Hematopoietic multipotent progenitor cell treated with erythropoietin and hydrocortisone succinate and interleukin-3 and kit ligand, for 6 days (in vitro differentiated cells): ENCODE results near the gene PCNX3.

Source experiments
- DNase-seq: peaks from one replicate; pipeline ENCODE4 v3.0.0-alpha.2; 2015

Gene PCNX3

DNA sequence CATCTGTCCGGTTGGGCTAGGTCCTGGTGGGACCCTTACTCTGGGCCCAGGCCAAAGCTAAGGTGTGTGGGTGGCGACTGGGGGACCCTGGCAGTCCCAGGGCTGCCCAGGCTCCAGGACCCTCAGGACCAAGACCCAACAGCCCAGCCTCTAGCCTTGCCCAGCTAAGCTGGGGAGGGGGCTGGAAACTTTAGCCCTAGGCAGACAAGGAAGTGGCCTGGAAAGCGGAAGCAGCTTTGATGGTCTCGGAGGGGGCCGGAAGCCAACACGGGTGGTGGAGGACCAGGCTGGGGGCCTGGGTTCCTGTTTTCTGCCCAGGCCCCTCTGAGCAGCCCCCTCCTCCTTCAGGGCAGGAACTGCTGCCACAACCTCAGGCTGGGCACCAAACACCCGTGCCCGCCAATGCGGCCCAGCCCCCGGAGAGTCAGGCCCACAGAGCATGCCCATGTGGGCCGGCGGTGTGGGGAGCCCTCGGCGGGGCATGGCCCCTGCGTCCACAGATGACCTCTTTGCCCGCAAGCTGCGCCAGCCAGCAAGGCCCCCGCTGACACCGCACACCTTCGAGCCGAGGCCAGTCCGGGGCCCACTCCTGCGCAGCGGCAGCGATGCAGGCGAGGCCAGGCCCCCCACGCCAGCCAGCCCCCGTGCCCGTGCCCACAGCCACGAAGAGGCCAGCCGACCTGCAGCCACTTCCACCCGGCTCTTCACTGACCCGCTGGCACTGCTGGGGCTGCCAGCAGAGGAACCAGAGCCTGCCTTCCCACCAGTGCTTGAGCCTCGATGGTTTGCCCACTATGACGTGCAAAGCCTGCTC is 25.1 kb downstream of the PCNX3 start:
- peak; percentile 79 for DNase-seq

DNA sequence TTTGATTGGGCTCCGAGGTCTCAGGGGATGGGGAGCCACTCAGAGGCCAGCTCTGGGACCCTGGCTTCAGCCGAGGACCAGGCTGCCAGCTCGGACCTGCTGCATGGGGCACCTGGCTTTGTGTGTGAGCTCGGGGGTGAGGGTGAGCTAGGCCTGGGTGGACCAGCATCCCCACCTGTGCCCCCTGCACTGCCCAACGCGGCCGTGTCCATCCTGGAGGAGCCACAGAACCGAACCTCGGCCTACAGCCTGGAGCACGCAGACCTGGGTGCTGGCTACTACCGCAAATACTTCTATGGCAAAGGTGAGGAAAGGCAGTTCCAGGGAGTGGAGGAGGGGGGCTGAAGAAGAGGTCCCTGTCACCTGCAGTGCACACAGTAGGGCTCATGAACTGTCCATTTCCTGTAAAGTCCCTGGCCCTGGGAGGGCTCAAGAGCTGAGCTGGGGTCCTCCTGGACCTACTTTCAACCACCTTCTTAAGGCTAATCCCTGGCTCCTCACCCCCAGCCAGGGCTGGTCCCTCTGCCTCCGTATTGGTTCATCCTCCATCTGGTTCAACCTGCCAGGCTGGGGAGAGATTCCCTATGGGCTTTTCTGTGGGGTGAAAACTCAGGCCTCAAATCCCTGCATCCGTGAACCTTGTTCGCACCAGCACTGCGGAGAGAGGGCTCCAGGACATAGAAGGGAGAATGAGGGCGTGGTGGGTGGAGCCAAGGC is 25.9 kb downstream of the PCNX3 start:
- peak; percentile 17 for DNase-seq

DNA sequence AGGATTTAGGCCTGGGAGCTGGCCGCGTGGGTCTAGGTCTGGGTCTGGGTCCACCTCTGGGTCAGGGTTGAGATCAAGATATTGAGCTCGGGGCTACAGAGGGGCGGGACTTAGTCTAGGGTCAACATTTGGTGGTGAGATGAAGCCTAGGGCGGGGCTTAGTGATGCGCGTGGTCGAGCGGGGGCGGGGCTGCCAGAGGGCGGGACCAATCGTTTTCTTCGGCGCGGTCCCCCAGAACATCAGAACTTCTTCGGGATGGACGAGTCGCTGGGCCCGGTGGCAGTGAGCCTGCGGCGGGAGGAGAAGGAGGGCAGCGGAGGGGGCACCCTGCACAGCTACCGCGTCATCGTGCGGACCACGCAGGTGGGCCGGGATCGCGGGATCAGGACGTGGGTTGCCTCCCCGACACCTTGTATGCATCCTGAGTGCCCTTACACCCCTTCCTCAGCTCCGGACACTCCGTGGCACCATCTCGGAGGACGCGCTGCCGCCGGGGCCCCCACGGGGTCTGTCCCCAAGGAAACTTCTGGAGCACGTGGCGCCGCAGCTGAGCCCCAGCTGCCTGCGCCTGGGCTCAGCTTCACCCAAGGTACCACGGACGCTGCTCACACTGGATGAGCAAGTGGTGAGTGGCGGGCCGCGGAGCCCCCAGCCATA is 26.6 kb downstream of the PCNX3 start:
- peak; percentile 47 for DNase-seq

DNA sequence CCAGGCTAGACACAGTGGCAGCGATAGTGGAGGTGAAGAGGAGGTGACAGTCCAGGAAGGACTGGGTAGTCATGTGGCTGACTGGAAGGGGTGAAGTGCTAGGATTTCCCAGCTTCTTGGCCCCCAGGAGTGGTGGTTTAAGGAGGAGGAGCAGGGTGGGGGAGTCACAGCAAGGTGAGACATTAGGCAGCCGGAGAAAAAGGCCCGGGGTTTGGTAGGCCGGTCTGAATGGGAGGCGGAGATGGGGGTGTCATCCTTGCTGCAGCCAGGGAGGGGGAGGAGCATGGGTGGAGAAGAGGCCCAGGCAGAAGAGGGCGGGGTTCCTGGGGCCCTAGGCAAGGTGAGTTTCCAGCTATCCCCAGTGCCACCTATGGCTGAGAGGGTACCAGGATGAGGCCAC is 28.4 kb downstream of the PCNX3 start:
- peak; percentile 32 for DNase-seq

DNA sequence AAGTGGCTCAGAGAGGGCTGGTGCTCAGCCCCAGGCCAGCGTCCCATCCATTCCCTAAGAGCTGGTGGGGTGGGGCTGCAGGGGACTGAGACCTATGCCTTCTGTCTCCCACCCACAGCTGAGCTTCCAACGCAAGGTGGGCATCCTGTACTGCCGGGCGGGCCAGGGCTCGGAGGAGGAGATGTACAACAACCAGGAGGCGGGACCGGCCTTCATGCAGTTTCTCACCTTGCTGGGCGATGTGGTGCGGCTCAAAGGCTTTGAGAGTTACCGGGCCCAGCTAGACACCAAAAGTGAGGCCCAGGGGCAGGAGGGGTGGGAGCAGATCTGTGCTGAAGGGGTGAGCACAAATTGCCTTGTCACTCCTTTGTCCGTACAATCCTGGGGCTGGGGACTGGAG is 29.3 kb downstream of the PCNX3 start:
- DNase-seq: no peak

DNA sequence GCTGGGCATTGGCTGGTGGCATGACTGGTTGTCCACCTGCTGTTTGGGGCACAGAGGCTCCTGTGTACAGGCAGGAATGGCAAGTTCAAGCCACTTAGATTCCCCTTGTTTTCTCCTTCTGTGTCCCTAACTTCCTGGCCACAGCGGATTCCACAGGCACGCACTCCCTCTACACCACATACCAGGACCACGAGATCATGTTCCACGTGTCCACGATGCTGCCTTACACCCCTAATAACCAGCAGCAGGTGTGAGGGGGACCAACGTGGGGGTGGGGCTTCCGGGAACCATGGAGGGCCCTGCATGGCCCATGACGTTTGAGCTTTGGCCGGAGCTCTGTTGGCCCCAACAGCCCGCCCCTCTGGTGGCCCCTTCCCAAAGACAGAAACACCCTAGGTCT is 30.1 kb downstream of the PCNX3 start:
- DNase-seq: no peak

DNA sequence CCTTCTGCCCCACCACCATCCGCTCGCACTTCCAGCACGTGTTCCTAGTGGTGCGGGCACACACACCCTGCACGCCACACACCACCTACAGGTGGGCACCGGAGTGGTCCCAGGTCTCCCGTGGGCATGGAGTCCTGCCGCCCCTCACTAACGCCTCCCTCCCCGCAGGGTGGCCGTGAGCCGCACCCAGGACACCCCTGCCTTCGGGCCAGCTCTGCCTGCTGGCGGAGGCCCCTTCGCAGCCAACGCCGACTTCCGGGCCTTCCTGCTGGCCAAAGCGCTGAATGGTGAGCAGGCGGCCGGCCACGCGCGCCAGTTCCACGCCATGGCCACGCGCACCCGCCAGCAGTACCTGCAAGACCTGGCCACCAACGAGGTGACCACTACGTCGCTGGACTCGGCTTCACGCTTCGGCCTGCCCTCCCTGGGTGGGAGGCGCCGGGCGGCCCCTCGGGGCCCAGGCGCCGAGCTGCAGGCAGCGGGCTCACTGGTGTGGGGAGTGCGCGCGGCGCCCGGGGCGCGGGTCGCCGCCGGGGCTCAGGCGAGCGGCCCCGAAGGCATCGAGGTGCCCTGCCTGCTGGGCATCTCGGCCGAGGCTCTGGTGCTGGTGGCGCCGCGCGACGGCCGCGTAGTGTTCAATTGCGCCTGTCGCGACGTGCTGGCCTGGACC is 30.8 kb downstream of the PCNX3 start:
- no peak for DNase-seq

DNA sequence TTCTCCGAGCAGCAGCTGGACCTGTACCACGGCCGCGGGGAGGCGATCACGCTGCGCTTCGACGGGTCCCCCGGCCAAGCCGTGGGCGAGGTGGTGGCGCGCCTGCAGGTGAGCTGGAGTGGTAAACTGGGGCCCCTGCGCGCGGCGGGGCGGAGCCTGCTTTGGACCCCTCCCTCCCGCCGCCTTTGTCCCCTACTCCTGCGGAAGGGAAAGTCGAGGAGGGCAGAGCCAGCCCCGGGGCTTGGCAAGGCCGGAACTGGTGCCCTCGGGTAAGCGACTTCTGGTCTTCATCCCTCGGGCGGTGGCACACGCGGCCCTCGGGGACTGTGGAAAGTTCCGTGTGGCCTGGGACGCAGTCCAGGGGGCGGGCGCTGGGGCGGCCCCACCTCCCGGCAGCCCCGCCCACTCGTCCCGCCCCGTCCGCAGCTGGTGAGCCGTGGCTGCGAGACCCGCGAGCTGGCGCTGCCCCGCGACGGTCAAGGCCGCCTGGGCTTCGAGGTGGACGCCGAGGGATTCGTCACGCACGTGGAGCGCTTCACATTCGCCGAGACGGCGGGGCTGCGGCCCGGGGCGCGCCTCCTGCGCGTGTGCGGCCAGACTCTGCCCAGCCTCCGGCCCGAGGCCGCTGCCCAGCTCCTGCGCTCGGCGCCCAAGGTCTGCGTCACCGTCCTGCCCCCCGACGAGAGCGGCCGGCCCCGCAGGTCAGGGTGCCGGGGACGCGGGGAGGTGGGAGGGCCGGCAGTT is 31.6 kb downstream of the PCNX3 start:
- no peak for DNase-seq

DNA sequence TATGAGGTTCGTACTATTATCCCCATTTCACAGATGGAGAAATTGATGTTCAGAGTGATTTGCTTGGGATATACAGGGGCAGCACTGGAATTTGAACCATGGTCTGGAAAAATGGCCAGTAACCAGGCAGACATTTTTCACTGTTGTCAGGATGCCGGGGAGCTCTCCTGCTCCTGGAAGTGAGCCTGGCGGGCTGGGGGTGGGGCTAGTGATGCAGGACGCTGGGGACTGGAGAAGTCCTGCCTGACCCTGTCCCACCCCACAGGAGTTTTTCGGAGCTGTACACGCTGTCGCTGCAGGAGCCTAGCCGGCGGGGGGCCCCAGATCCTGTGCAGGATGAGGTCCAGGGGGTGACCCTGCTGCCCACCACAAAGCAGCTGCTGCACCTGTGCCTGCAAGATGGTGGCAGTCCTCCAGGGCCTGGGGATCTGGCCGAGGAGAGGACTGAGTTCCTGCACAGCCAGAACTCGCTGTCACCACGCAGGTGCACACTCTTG is 33.5 kb downstream of the PCNX3 start:
- DNase-seq: no peak

DNA sequence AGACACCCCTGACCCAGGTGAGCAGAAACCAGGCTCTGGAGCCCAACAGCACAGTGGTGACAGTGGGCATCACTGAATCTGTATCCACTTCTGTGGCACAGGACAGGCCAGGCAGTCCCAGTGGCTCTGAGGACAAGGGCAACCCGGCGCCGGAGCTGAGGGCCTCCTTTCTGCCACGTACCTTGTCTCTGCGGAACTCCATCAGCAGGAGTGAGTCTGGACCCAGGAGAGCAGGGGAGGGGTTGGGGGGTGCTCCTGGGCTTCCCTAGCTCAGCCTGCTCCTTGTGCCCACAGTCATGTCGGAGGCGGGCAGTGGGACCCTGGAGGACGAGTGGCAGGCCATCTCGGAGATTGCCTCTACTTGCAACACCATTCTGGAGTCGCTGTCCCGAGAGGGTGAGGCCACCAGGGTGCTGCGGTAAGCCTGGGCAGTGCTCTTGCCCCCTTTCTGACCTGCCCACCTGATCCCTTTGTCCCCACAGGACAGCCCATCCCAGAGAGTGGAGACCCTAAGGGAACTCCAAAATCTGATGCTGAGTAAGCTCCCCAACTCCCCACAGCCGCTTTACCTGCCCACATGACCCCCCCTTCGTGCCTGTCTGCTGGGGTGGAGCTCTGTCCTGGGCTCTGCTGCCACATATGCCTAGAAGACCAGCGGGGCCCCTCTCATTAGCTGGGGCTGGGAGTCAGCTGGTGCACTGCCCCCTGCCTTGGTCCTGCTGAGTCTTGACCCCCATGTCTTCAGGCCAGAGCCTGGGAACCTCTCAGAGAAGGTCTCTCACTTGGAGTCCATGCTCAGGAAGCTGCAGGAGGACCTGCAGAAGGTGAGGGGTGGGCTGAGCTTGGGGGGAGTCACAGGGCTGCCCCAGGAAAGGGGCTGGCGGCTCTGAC is 34.3 kb downstream of the PCNX3 start:
- DNase-seq: no peak

DNA sequence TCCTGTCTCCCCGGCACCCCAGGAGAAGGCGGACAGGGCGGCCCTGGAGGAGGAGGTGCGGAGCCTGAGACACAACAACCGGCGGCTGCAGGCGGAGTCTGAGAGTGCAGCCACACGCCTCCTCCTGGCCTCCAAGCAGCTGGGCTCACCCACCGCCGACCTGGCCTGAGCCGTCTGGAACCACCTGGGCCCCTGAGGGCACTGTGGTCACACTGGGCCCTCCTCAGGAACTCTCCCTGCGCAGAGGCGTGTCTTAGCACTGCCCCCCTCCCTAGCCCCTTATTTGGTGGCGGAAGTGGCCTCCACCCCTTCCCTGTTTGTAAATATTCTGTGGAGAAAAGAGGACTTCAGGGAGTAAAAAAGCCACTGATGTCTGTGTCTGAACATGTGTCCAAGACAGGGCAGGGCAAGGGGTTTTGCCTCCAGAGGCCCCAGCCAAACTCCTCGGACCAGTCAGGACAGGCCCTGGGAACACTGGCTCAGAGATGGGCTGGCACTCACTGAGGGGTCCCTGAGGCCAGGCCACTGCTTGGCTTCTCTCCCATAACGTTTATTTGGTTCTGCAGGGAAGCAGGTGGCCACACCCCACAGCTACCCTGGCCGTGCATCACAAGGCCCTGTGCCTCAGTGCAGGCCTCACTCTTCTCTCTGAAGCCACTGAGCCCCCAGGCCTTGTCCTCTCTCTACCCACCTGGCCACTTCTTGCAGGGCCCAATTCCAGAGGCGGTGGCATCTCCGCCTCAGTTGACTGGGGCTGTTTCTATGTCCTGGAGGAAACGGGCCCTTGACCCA is 35.2 kb downstream of the PCNX3 start:
- no peak for DNase-seq

DNA sequence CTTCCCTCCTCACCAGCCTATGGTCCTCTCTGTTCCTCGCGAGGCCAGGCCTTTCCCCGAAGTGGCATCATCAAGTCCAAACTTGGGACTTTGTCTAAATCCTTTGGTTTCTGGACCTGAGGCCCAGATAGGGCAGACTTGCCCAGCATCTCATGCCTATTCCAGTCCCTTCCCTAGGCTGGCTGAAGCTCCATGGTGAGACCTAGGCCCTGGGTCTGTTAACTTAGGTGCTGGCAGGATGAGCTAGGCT is 35.7 kb downstream of the PCNX3 start:
- DNase-seq: no peak

DNA sequence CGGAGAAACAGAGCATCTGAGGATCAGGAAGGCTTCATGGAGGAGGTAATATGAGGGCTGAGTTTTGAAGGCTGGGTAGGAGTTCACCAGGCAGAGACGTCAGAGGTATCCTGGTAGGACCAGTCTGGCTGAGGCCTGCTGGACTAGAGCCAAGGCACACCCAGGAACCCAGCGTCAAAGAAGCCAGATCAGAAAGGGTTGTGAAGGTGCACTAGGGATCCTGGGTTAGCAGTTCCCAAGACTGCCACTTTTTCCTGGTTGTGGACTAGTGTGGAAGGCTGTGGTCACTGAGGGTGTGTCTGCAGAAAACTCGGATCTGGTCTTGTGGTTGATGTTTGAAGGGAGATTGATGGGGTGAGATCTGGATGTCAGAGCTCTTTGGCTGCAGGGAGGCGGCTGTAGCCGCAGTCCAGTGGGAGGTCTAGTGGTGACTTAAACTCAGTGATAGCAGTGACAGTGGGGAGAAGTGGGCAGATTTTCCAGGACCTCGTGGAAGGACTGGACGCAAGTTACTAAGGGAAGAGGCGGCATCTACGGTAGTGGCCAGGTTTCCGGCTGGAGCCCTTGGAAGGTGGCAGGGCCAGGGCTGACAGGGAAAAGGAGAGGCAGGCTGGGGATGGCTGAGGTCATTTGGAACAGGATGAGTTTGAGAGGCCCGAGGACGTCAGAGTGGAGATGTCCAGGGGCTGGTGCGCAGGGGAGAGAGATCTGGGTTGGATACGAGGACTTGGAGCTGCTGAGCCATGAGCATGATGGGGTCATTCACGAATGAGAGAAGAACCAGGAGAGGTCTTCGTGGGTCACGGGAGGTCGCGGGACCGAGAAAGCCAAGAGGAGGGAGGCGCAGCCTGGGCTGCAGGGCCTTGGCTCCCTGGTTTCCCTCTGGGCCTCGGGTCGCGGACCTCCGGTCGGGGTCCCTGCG is 36.3 kb downstream of the PCNX3 start:
- DNase-seq: peak; percentile 83

DNA sequence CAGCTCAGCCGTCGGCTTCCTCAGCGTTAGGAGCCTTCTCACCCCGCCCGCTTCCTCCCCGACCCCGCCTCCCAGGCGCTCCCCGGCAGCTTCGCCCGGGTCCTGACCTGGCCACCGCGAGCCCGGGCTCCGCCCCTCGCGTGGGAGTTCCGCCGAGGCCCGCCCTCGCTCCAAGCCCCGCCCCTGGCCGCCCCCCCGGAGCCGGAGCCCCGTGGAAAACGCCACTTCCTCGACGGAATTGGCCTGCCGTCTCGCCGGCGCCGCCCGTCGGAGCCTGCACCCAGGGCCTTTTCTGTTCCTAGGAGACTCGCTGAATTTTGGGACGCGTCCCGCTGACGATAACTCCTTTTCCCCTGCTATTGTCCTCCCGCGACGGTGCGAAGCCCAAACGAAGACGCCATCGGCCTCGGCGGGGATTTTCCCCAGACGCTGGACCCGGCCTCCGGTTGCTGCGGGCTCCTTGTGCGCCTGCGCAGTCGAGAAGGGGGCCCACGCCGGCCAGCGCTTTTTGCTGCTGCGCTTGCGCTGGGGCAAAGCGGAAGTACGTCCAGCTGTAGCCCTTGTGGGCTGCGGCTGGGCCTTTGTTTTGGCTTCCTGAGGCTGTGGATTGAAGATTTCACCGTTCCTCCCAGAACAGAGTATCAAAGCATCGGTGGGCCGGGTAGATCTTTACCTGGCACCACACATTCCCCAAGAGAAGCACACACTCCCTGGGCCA is 37.1 kb downstream of the PCNX3 start:
- DNase-seq: peak; percentile 95

DNA sequence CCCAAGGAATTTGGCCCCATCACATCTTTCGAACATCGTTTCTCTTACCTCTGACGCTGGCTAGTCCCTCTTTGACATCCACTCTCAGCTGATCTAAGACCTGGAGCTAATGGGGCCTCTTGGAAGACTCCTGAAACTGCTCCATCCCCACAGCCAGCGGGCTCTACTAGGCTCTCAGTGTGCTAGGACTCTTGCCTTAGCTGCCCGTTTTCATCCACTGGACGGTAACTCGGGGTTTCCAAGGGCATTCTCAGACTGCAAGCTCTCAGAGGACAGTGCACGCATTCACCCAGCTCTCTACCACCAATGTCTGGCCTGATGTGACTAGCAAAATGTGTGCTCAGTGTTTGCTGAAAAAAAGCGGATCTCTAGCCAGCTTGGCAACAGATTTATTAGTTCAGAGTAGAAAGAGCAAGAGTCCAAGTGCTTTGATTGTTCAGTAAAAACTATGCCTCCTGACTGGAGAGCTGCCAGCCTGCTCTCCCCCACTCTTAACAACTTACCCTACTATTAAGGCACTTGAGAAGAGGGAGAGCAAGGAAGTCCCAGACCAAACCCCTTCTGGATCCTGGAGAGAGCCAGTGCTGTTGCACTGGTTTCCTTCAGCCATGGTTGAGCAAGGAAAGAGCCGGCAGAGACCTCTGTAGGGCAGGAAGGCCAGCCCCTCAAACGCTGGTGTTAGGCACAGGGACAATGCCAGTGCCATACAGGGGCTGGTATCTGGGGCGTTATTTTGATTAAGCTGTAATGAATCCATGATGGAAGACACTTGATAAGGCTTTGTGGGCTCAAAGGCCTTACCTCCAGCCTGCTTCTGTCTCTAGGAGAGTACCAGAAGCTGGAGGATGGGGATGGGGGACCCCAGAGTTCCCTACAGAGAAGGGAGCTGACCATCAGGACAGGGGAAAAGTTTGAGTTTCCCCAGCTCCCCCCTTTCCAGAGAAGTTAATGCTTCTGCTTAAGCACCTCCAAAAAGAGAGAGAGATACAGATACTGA is 38.0 kb downstream of the PCNX3 start:
- no peak for DNase-seq

DNA sequence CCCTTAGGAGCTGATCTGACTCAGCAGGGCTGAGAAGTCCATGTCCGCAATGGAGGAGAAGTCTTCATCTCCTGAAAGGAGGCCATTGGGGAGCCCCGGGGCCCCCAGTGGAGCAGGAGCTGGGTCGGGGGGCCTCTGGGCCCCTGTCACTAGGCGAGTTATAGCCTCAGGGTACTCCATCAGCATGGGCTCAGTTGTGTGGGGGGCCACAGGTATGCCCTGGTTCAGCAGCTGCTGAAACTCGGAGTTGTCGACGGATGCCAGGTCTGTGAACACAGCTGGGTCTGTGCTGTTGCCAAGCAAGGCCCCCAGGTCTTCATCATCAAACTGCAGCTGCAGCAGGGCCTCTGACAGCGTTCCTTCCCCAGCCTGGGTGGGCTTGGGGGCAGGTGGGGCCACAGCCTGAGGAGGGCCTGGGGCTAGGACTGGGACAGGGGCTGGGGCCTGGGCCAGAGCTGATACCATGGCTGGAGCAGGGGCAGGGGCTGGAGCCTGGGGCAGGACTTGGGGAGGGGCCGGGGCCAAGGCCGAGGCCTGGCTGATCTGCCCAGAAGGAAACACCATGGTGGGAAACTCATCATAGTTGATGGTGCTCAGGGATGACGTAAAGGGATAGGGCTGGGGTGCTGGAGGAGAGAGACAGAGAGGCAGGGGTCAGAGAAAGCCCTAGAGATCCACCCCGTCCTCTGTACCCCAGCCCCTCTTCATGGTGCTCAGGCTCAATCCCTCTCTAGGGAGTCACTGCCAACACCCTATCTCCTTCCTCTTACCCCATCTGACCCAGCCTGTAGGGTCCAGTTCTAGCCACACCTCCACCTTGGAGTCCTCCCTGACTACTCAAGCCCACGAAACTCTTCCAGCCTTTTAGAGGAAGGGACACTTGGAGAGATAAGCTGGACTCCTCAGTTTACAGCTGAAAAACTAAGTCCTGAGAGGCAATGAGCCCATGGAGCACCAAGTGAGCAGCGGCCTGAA is 39.1 kb downstream of the PCNX3 start:
- no peak for DNase-seq
